K562 (cell line): Measurements from ENCODE around the gene SLC37A2. TPM values are rescaled to one million over a fixed set of nuclear protein-coding genes. Genes with fewer than 3 reads are reported as not detected.

Experiments
- ATAC-seq: fragments of 200-7000 bp; cut with Tn5 transposase; 3 replicates; pipeline ENCODE4 v1.9.1; 2020; ENCODE audit warnings: moderate library complexity
- BruUV-seq: library from RNA; stranded (reverse); fragments of 400-500 nt; replicated peaks from 2 replicates; lab custom pipeline; 2021; lab: Mats Ljungman, UMichigan
- CTCF ChIA-PET: fragments of 300-600 bp; formaldehyde crosslinking; extraction: SDS; loops from one replicate; lab custom pipeline; 2021; ENCODE audit warnings: low intra/inter-chr PET ratio; lab: Yijun Ruan, JAX
- POLR2A ChIA-PET: fragments of 300-600, 350-650 bp; sonication (Branson Sonifier 250); formaldehyde crosslinking; extraction: SDS; loops from one replicate; lab custom pipeline; 2021; ENCODE audit warnings: antibody characterized with exemption, inconsistent platforms; lab: Yijun Ruan, JAX
- DNase-seq, 4 experiments: peaks; one replicate each; pipeline versions ENCODE4 v3.0.0 to v3.0.0-alpha.2; 2011 to 2018; ENCODE audit warnings: low spot score in 3 of 4, mixed read lengths in 3 of 4; ENCODE audit errors: extremely low read depth in 1 of 4
- FAIRE-seq: peaks from 2 replicates; lab custom pipeline; 2011; peaks lifted over from hg19 to GRCh38; lab: Jason Lieb, UNC
- H2AFZ ChIP-seq: 2 replicates; pipeline ENCODE4 v1.6.0; 2011; ENCODE audit warnings: low read depth, low read length, control low read depth, inconsistent platforms
- H3K27ac ChIP-seq: fragments of 200-600 bp; 3 replicates; pipeline ENCODE4 v1.8.0; 2011; ENCODE audit warnings: low read depth, mild to moderate bottlenecking, control low read depth, inconsistent platforms, low read length, moderate library complexity, mixed read lengths; ENCODE audit errors: extremely low read depth
- H3K27me3 ChIP-seq, 2 experiments: fragments of 300-600 bp in 1 of 2; 2 replicates in 1 of 2; 3 replicates in 1 of 2; pipeline versions ENCODE4 v1.6.0 to v1.8.0; 2011; ENCODE audit warnings: inconsistent platforms in 2 of 2, low read length in 2 of 2, mild to moderate bottlenecking in 1 of 2, mixed read lengths in 1 of 2, moderate library complexity in 1 of 2; ENCODE audit not compliant: control insufficient read depth in 2 of 2, insufficient read depth in 2 of 2
- H3K36me3 ChIP-seq: fragments of 300-600 bp; 3 replicates; pipeline ENCODE4 v1.8.0; 2011; ENCODE audit warnings: mild to moderate bottlenecking, low read length, inconsistent platforms; ENCODE audit not compliant: control insufficient read depth, insufficient read depth
- H3K4me1 ChIP-seq, 2 experiments: fragments of 200-600 bp in 1 of 2; replicated peaks in 1 of 2; 2 replicates in 1 of 2; 3 replicates in 1 of 2; pipeline versions ENCODE4 v1.5.1 to v1.8.0; 2011; ENCODE audit warnings: inconsistent platforms in 2 of 2, low read length in 2 of 2, mild to moderate bottlenecking in 1 of 2, mixed read lengths in 1 of 2, moderate library complexity in 1 of 2; ENCODE audit not compliant: control insufficient read depth in 2 of 2, insufficient read depth in 2 of 2
- H3K4me2 ChIP-seq: 2 replicates; pipeline ENCODE4 v1.6.1; 2011; ENCODE audit warnings: low read length, control low read depth, inconsistent platforms, mixed read lengths; ENCODE audit not compliant: insufficient read depth
- H3K4me3 ChIP-seq: fragments of 200-600 bp; sonication (generic), shearing (Covaris generic); 2 replicates; pipeline ENCODE4 v1.5.1; 2016; ENCODE audit warnings: control low read depth, inconsistent platforms
- H3K79me2 ChIP-seq: fragments of 200-600 bp; 3 replicates; pipeline ENCODE4 v1.8.0; 2011; ENCODE audit warnings: low read length, inconsistent platforms; ENCODE audit not compliant: control insufficient read depth, insufficient read depth
- H3K9ac ChIP-seq, 2 experiments: 2 replicates each; pipeline versions ENCODE4 v1.6.0 to v1.6.1; 2011; ENCODE audit warnings: low read depth in 2 of 2, low read length in 2 of 2, control low read depth in 1 of 2, inconsistent platforms in 1 of 2, mild to moderate bottlenecking in 1 of 2, mixed read lengths in 1 of 2; ENCODE audit not compliant: insufficient read depth in 1 of 2
- H3K9me1 ChIP-seq: one replicate; pipeline ENCODE4 v1.6.0; 2011; ENCODE audit warnings: inconsistent platforms, mild to moderate bottlenecking, low read length, moderate library complexity; ENCODE audit not compliant: control insufficient read depth, insufficient read depth
- H3K9me3 ChIP-seq: replicated peaks from 2 replicates; pipeline ENCODE4 v1.5.1; 2011; ENCODE audit warnings: low read depth, low read length, inconsistent platforms; ENCODE audit not compliant: control insufficient read depth, insufficient read depth
- H4K20me1 ChIP-seq: replicated peaks from 2 replicates; pipeline ENCODE4 v1.6.1; 2011; ENCODE audit warnings: low read length, inconsistent platforms, mixed read lengths; ENCODE audit not compliant: control insufficient read depth, insufficient read depth
- CTBP1 ChIP-seq: fragments of 450-650 bp; IDR thresholded peaks from 2 replicates; pipeline ENCODE4 v1.6.1; 2016; ENCODE audit warnings: borderline replicate concordance
- CTCF ChIP-seq, 3 experiments: IDR thresholded peaks in 2 of 3; conservative IDR thresholded peaks in 1 of 3; 2 replicates each; pipeline ENCODE4 v1.5.1; 2011 to 2012; ENCODE audit warnings: low read length in 3 of 3, mild to moderate bottlenecking in 3 of 3, control low read depth in 2 of 3, improper control_type of control experiment in 1 of 3, inconsistent platforms in 1 of 3, low read depth in 1 of 3, mixed read lengths in 1 of 3, moderate library complexity in 1 of 3; ENCODE audit not compliant: insufficient read depth in 2 of 3
- ERF ChIP-seq: fragments of 450-650 bp; formaldehyde crosslinking; IDR thresholded peaks from 2 replicates; pipeline ENCODE4 v1.4.0; 2020; ENCODE audit warnings: mild to moderate bottlenecking, mixed read lengths
- HINFP ChIP-seq: fragments of 450-650 bp; conservative IDR thresholded peaks from 2 replicates; pipeline ENCODE4 v1.6.1; 2016; ENCODE audit warnings: missing genetic modification characterization, low read depth, mild to moderate bottlenecking, control low read depth, missing compliant biosample characterization
- JUND ChIP-seq, 2 experiments: IDR thresholded peaks; 2 replicates in 1 of 2; 3 replicates in 1 of 2; pipeline ENCODE4 v1.6.1; 2011; ENCODE audit warnings: borderline replicate concordance in 2 of 2, low read depth in 2 of 2, low read length in 2 of 2, improper control_type of control experiment in 1 of 2, missing biosample characterization in 1 of 2, missing genetic modification characterization in 1 of 2, missing genetic modification reagents in 1 of 2
- L3MBTL2 ChIP-seq: fragments of 450-650 bp; IDR thresholded peaks from 2 replicates; pipeline ENCODE4 v1.6.1; 2016; ENCODE audit warnings: mild to moderate bottlenecking, moderate library complexity
- MED1 ChIP-seq: sonication (generic); formaldehyde crosslinking; IDR thresholded peaks from 2 replicates; pipeline ENCODE4 v1.8.1; 2023; ENCODE audit warnings: missing genetic modification reagents, borderline replicate concordance
- NFE2 ChIP-seq: IDR thresholded peaks from 2 replicates; pipeline ENCODE4 v1.6.1; 2014; ENCODE audit warnings: antibody characterized with exemption, low read depth
- PCBP1 ChIP-seq: fragments of 200-400 bp; formaldehyde crosslinking; IDR thresholded peaks from 2 replicates; pipeline ENCODE4 v1.6.1; 2018; ENCODE audit warnings: mild to moderate bottlenecking, low read depth, low read length; ENCODE audit not compliant: poor library complexity, severe bottlenecking
- PTRF ChIP-seq: fragments of 450-650 bp; IDR thresholded peaks from 2 replicates; pipeline ENCODE4 v1.6.1; 2016; ENCODE audit warnings: mild to moderate bottlenecking, missing genetic modification characterization, missing compliant biosample characterization
- PURB ChIP-seq: sonication (generic); formaldehyde crosslinking; IDR thresholded peaks from 2 replicates; pipeline ENCODE4 v1.9.0; 2021; ENCODE audit warnings: low read depth, mild to moderate bottlenecking, missing genetic modification reagents
- SMARCC2 ChIP-seq: fragments of 450-650 bp; IDR thresholded peaks from 2 replicates; pipeline ENCODE4 v1.6.1; 2017; ENCODE audit warnings: antibody characterized with exemption, moderate library complexity, mild to moderate bottlenecking, low read depth
- ZNF592 ChIP-seq: fragments of 450-650 bp; IDR thresholded peaks from 2 replicates; pipeline ENCODE4 v1.6.1; 2017; ENCODE audit warnings: antibody characterized with exemption, mild to moderate bottlenecking
- ZNF764 ChIP-seq: fragments of 250-450 bp; sonication (Bioruptor Pico); IDR thresholded peaks from 2 replicates; pipeline ENCODE4 v1.4.0; 2020; ENCODE audit warnings: low read depth, mild to moderate bottlenecking, moderate library complexity
- WGBS: fragments of 100-300 bp; shearing (Covaris generic); methylation state at CpG from one replicate; pipeline ENCODE4 v1.1.6; 2016; ENCODE audit warnings: low coverage, mixed read lengths; ENCODE audit not compliant: insufficient coverage; ENCODE audit errors: missing lambda C conversion rate; 5-methylcytosine and 5-hydroxymethylcytosine counted together
- in situ Hi-C: fragments of 300-500 bp; cut with MboI; formaldehyde crosslinking; loops from 4 replicates; pipeline ENCODE4 v1.15.0; 2018; ENCODE audit warnings: inconsistent platforms, mixed read lengths
- intact Hi-C: fragments of 100-400 bp; cut with micrococcal nuclease; formaldehyde crosslinking; loops from 2 replicates; pipeline ENCODE4 v1.14.2; 2022
- polyA plus RNA-seq, 8 experiments: library from polyadenylated mRNA; depleted of rRNA in 4 of 8; stranded (reverse) in 5 of 8; unstranded in 3 of 8; fragments of >200 nt; fragmentation: Nextera tagmentation in 2 of 8; fragmentation: Illumina TruSeq in 1 of 8; extraction: Ambion mirVana in 2 of 8; extraction: Trizol in 1 of 8; gene quantifications; 2 replicates each; pipeline versions ENCODE4 v1.2.1 to v1.2.3, GENCODE V29; 2011 to 2014; ENCODE audit warnings: inconsistent platforms in 1 of 8, missing spikeins in 1 of 8
- total RNA-seq, 7 experiments: library from RNA; depleted of rRNA in 6 of 7; stranded (reverse); fragments of >200 nt in 6 of 7; fragmentation: Illumina TruSeq in 2 of 7; extraction: Trizol in 2 of 7; gene quantifications; 2 replicates each; pipeline versions ENCODE4 v1.2.1 to v1.2.3, GENCODE V29; 2011 to 2021; ENCODE audit warnings: low replicate concordance in 1 of 7

The SLC37A2 gene
- total and polyA plus RNA-seq, 9 of the 15 experiments (the other 6 are each of a cell fraction or from before 2014, with no cell fraction given): 0.01 to 1.2 (median 0.52) TPM

- peak overlapping the region; percentile 62 for H3K27ac ChIP-seq
- BruUV-seq: no TSS peak
- no peaks in the 10 kb centered on the region for H3K79me2 ChIP-seq
- H3K9ac ChIP-seq: peak overlapping the region; percentile 39 to 66; a peak in 3 of 4 replicates
- peaks cover 5% of the 10 kb centered on the region for H3K9me1 ChIP-seq
- no peaks in the 10 kb centered on the region for H4K20me1 ChIP-seq
- ATAC-seq: peak; percentile 36
- peak; percentile 60 to 68 (median 62) for DNase-seq
- H3K4me1 ChIP-seq: peaks cover 44 to 52% of the 10 kb centered on the region in 2 experiments
- CTCF ChIA-PET: interaction anchor here (0.7 kb wide), 1 partner anchor 10 kb away, joined by 3 read pairs; no protein-coding TSS in a partner anchor
- POLR2A ChIA-PET: no interaction called here
- FAIRE-seq: peak; percentile 19
- no peak overlapping the region for H3K4me3 ChIP-seq
- H2AFZ ChIP-seq: peak overlapping the region; percentile 88
- intact Hi-C loops (no loop called here), in situ Hi-C loops (no loop called here)
- no peaks in the 10 kb centered on the region for H3K36me3 ChIP-seq
- H3K9me3 ChIP-seq: no peaks in the 10 kb centered on the region
- H3K27me3 ChIP-seq: no peaks in the 10 kb centered on the region
- 45% methylated on average over 11 of the region's 11 CpGs for WGBS
- peak overlapping the region; percentile 64; the same call in 1 of the 2 replicates for H3K4me2 ChIP-seq
- TF ChIP-seq PTRF (tag): 0 out of 2 replicates have a peak, but pooled peaks have one; percentile 13
- peak; percentile 71 for TF ChIP-seq L3MBTL2
- no peak for TF ChIP-seq PURB (CRISPR knock-in tag)
- peak in 1 of 3 experiments; percentile 30; a peak in 3 of 6 replicates for TF ChIP-seq CTCF (IDR thresholded peaks at IDR 0.05 in 2 of 3, conservative IDR thresholded peaks at IDR 0.05 in 1 of 3; ENCODE audit: insufficient read depth in 2 of 3, low read depth in 1 of 3, low read length in 3 of 3)
- peak; percentile 82 for TF ChIP-seq NFE2
- TF ChIP-seq ZNF592: peak; percentile 82
- TF ChIP-seq PCBP1: no peak
- 0 out of 2 replicates have a peak, but pooled peaks have one; percentile 11 for TF ChIP-seq ZNF764 (CRISPR knock-in tag)
- TF ChIP-seq SMARCC2: no peak
- TF ChIP-seq CTBP1: no peak
- no peak for TF ChIP-seq HINFP
- TF ChIP-seq JUND (IDR thresholded peaks at IDR 0.05; ENCODE audit: borderline replicate concordance, low read depth, low read length): no peak
- peak; percentile 18; the same call in 1 of the 3 replicates for TF ChIP-seq JUND (tag; IDR thresholded peaks at IDR 0.05; ENCODE audit: borderline replicate concordance, low read depth, low read length)
- TF ChIP-seq ERF (CRISPR knock-in tag): 0 out of 2 replicates have a peak, but pooled peaks have one; percentile 21
- TF ChIP-seq MED1 (CRISPR knock-in tag): no peak
Measured at GRCh38 chr11:125075900-125076317, 12.8 kb downstream of the SLC37A2 start.
